Measurements from ENCODE around the gene RCAN3.
"Not testable (repeated sequence)": the region's sequence is repeated elsewhere in the genome, so short reads cannot be mapped to it uniquely, and the experiment has no call there.

Gene RCAN3

GRCh38 chr1:24484199-24484598, 18.4 kb upstream of the RCAN3 start:
- in situ Hi-C loops (cut with HindIII; ENCODE audit: low sequenced_read_pairs) = no loop called here

- in situ Hi-C loops (cut with HindIII; ENCODE audit: low sequenced_read_pairs) = no loop called here
These were observed 16.1 kb upstream of the RCAN3 start for GRCh38 chr1:24486331-24487065.

- in situ Hi-C loops (cut with HindIII; ENCODE audit: low sequenced_read_pairs) = no loop called here
These were observed 15.2 kb upstream of the RCAN3 start for GRCh38 chr1:24487455-24487854.

- in situ Hi-C loops (cut with HindIII; ENCODE audit: low sequenced_read_pairs) = not testable (repeated sequence)
These were observed 14.5 kb upstream of the RCAN3 start for GRCh38 chr1:24488159-24488558.

GRCh38 chr1:24489674-24490073, 13.0 kb upstream of the RCAN3 start:
- in situ Hi-C loops (cut with HindIII; ENCODE audit: low sequenced_read_pairs) = no loop called here

- in situ Hi-C loops (cut with HindIII; ENCODE audit: low sequenced_read_pairs) = no loop called here
These were observed 12.4 kb upstream of the RCAN3 start for GRCh38 chr1:24490101-24490781.

- in situ Hi-C loops (cut with HindIII; ENCODE audit: low sequenced_read_pairs) = no loop called here
These were observed 10.9 kb upstream of the RCAN3 start for GRCh38 chr1:24491577-24492360.

GRCh38 chr1:24492935-24493334, 9.7 kb upstream of the RCAN3 start:
- in situ Hi-C loops (cut with HindIII; ENCODE audit: low sequenced_read_pairs) = not testable (repeated sequence)

- in situ Hi-C loops (cut with HindIII; ENCODE audit: low sequenced_read_pairs) = no loop called here
These were observed 8.9 kb upstream of the RCAN3 start for GRCh38 chr1:24493785-24494184.

- in situ Hi-C loops (cut with HindIII; ENCODE audit: low sequenced_read_pairs) = no loop called here
These were observed 4.0 kb upstream of the RCAN3 start for GRCh38 chr1:24498589-24498988.

GRCh38 chr1:24500448-24501048, 2.1 kb upstream of the RCAN3 start:
- in situ Hi-C loops (cut with HindIII; ENCODE audit: low sequenced_read_pairs) = loop anchor here (5.0 kb wide), 1 partner anchor 83 kb away; the partner anchor contains the start of gene NIPAL3

- in situ Hi-C loops (cut with HindIII; ENCODE audit: low sequenced_read_pairs) = loop anchor here (5.0 kb wide), 1 partner anchor 84 kb away; the partner anchor contains the start of gene NIPAL3
These were observed 1.1 kb upstream of the RCAN3 start for GRCh38 chr1:24501371-24502064.

- in situ Hi-C loops (cut with HindIII; ENCODE audit: low sequenced_read_pairs) = loop anchor here (5.0 kb wide), 1 partner anchor 85 kb away; the partner anchor contains the start of gene NIPAL3
These were observed 449 bp upstream of the RCAN3 start for GRCh38 chr1:24502065-24502708.

- in situ Hi-C loops (cut with HindIII; ENCODE audit: low sequenced_read_pairs) = loop anchor here (5.0 kb wide), 1 partner anchor 86 kb away; the partner anchor contains the start of gene NIPAL3
These were observed 569 bp downstream of the RCAN3 start for GRCh38 chr1:24503059-24503751.

GRCh38 chr1:24503870-24504523, 1.4 kb downstream of the RCAN3 start:
- in situ Hi-C loops (cut with HindIII; ENCODE audit: low sequenced_read_pairs) = loop anchor here (5.0 kb wide), 1 partner anchor 87 kb away; the partner anchor contains the start of gene NIPAL3

GRCh38 chr1:24504560-24504959, 1.9 kb downstream of the RCAN3 start:
- in situ Hi-C loops (cut with HindIII; ENCODE audit: low sequenced_read_pairs) = loop anchor here (5.0 kb wide), 1 partner anchor 87 kb away; the partner anchor contains the start of gene NIPAL3

GRCh38 chr1:24505816-24506215, 3.2 kb downstream of the RCAN3 start:
- in situ Hi-C loops (cut with HindIII; ENCODE audit: low sequenced_read_pairs) = no loop called here

- in situ Hi-C loops (cut with HindIII; ENCODE audit: low sequenced_read_pairs) = no loop called here
These were observed 4.2 kb downstream of the RCAN3 start for GRCh38 chr1:24506691-24507381.

All from endothelial cell of hepatic sinusoid (primary cell).